Activated naive CD4-positive, alpha-beta T cell treated with anti-CD3 and anti-CD28 coated beads, Interleukin-2, amount 50 U/mL, for 72 hours (primary cell): ENCODE measurements around the gene RGL2. TPM values are rescaled to one million over a fixed set of nuclear protein-coding genes. Genes with fewer than 3 reads are reported as not detected.
A peak's percentile ranks its signal among the peaks of the same experiment; 100 is the strongest.
"Not testable (repeated sequence)": the region's sequence is repeated elsewhere in the genome, so short reads cannot be mapped to it uniquely, and the experiment has no call there.

Source experiments
- ATAC-seq, 2 donors: fragments of 150-1000 bp; cut with Tn5 transposase; 2 replicates each; pipeline ENCODE4 v1.10.0; 2021; ENCODE audit warnings: mild to moderate bottlenecking in 2 of 2, moderate library complexity in 2 of 2
- DNase-seq, 2 donors: peaks; one replicate each; pipeline ENCODE4 v3.0.0; 2021 to 2022; ENCODE audit warnings: low spot score in 2 of 2
- H3K27ac Mint-ChIP-seq, 2 donors: one replicate each; pipeline ENCODE4 v1.8.0; 2022; ENCODE audit warnings: mild to moderate bottlenecking in 2 of 2, mixed read lengths in 2 of 2
- H3K36me3 Mint-ChIP-seq, 2 donors: one replicate each; pipeline ENCODE4 v1.8.0; 2022; ENCODE audit warnings: mixed read lengths in 2 of 2
- H3K9me3 Mint-ChIP-seq, 2 donors: one replicate each; pipeline ENCODE4 v1.8.0; 2022; ENCODE audit warnings: mixed read lengths in 2 of 2
- total RNA-seq, 2 donors: library from RNA; stranded (reverse); gene quantifications; one replicate each; pipeline ENCODE4 v1.2.3, GENCODE V29; 2022

Gene RGL2
- total RNA-seq, 2 donors from 2014 or later, result 24.5 to 136 TPM

GRCh38 chr6:33286946-33287914 lies 11.5 kb downstream of the RGL2 start:
- ATAC-seq, result no peak
- peaks cover 18 to 39% of the 10 kb centered on the region in 2 donors for H3K36me3 Mint-ChIP-seq

GRCh38 chr6:33285214-33285613 lies 13.5 kb downstream of the RGL2 start:
- not testable (repeated sequence) for H3K9me3 Mint-ChIP-seq, ATAC-seq, DNase-seq
- Mint-ChIP-seq H3K36me3 (peaks cover 18 to 32% of the 10 kb centered on the region in 2 donors), H3K27ac (peak overlapping the region in 1 of 2 donors; percentile 29)

More at GRCh38 chr6:33286946-33287914, 11.5 kb downstream of the RGL2 start:
- Mint-ChIP-seq H3K27ac (peak overlapping the region; percentile 63 to 90), H3K9me3 (no peaks in the 10 kb centered on the region)
- DNase-seq, result no peak

GRCh38 chr6:33280539-33280938 lies 18.2 kb downstream of the RGL2 start:
- ATAC-seq (no peak), DNase-seq (no peak)
- Mint-ChIP-seq H3K9me3 (no peaks in the 10 kb centered on the region), H3K27ac (peak overlapping the region; percentile 40 to 81), H3K36me3 (peaks cover 11 to 13% of the 10 kb centered on the region in 2 donors)

GRCh38 chr6:33279971-33280511 lies 18.7 kb downstream of the RGL2 start:
- no peak for ATAC-seq
- no peak for DNase-seq
- H3K36me3 Mint-ChIP-seq, result peaks cover 16 to 18% of the 10 kb centered on the region in 2 donors
- H3K27ac Mint-ChIP-seq, result peak overlapping the region; percentile 40 to 81
- no peaks in the 10 kb centered on the region for H3K9me3 Mint-ChIP-seq

GRCh38 chr6:33279257-33279695 lies 19.5 kb downstream of the RGL2 start:
- DNase-seq (no peak), ATAC-seq (no peak)
- Mint-ChIP-seq H3K36me3 (peaks cover 23 to 26% of the 10 kb centered on the region in 2 donors), H3K27ac (no peak overlapping the region), H3K9me3 (no peaks in the 10 kb centered on the region)

GRCh38 chr6:33278810-33279209 lies 19.9 kb downstream of the RGL2 start:
- Mint-ChIP-seq H3K9me3 (no peaks in the 10 kb centered on the region), H3K36me3 (peaks cover 27 to 30% of the 10 kb centered on the region in 2 donors), H3K27ac (peak overlapping the region in 1 of 2 donors; percentile 90)
- ATAC-seq (no peak), DNase-seq (no peak)

- Mint-ChIP-seq H3K36me3 (peaks cover 29 to 35% of the 10 kb centered on the region in 2 donors), H3K9me3 (no peaks in the 10 kb centered on the region), H3K27ac (peak overlapping the region in 1 of 2 donors; percentile 90)
- DNase-seq, result no peak
- no peak for ATAC-seq
Measured at GRCh38 chr6:33278392-33278741, 20.4 kb downstream of the RGL2 start.

- H3K9me3 Mint-ChIP-seq, result no peaks in the 10 kb centered on the region
Measured at GRCh38 chr6:33277663-33278391, 20.9 kb downstream of the RGL2 start.

GRCh38 chr6:33276864-33277662 lies 21.7 kb downstream of the RGL2 start, which contains the start of gene B3GALT4:
Gene B3GALT4, plus strand, starts transcription at chr6:33277123. Its CDS starts 297 bp downstream, at chr6:33277420.
- Mint-ChIP-seq H3K9me3 (no peaks in the 10 kb centered on the region), H3K36me3 (peaks cover 42 to 48% of the 10 kb centered on the region in 2 donors), H3K27ac (peak within 1 kb of the TSS; percentile 90 to 96)
- ATAC-seq, result peak; percentile 75 to 79
- DNase-seq, result peak; percentile 80 to 89

More at GRCh38 chr6:33277663-33278391, 20.9 kb downstream of the RGL2 start:
- DNase-seq (no peak), ATAC-seq (peak in 1 of 2 donors; percentile 2)
- peak overlapping the region; percentile 90 to 96 for H3K27ac Mint-ChIP-seq
- peaks cover 35 to 40% of the 10 kb centered on the region in 2 donors for H3K36me3 Mint-ChIP-seq

- no peak for ATAC-seq
- DNase-seq, result no peak
- Mint-ChIP-seq H3K36me3 (peaks cover 48 to 53% of the 10 kb centered on the region in 2 donors), H3K9me3 (no peaks in the 10 kb centered on the region), H3K27ac (peak overlapping the region; percentile 90 to 95)
Measured at GRCh38 chr6:33276581-33276863, 22.2 kb downstream of the RGL2 start.

GRCh38 chr6:33275795-33276580 lies 22.8 kb downstream of the RGL2 start:
- not testable (repeated sequence) for H3K9me3 Mint-ChIP-seq, DNase-seq, ATAC-seq
- peak overlapping the region; percentile 90 to 95 for H3K27ac Mint-ChIP-seq
- peaks cover 53 to 58% of the 10 kb centered on the region in 2 donors for H3K36me3 Mint-ChIP-seq

- no peak for ATAC-seq
- Mint-ChIP-seq H3K9me3 (no peaks in the 10 kb centered on the region), H3K27ac (peak overlapping the region; percentile 90 to 96), H3K36me3 (peaks cover 60 to 64% of the 10 kb centered on the region in 2 donors)
- DNase-seq, result no peak
Measured at GRCh38 chr6:33273924-33274902, 24.5 kb downstream of the RGL2 start.

- no peaks in the 10 kb centered on the region for H3K9me3 Mint-ChIP-seq
- H3K36me3 Mint-ChIP-seq, result peaks cover 64 to 65% of the 10 kb centered on the region in 2 donors
- H3K27ac Mint-ChIP-seq, result peak overlapping the region; percentile 98 to 99
- DNase-seq (no peak), ATAC-seq (no peak)
Measured at GRCh38 chr6:33273129-33273923, 25.4 kb downstream of the RGL2 start.
